ENCODE measurements around the gene DEUP1. TPM values are rescaled to one million over a fixed set of nuclear protein-coding genes. Genes with fewer than 3 reads are reported as not detected.

DEUP1 gene
- total and polyA plus RNA-seq, 9 of the 15 experiments (the other 6 are each of a cell fraction or from before 2014, with no cell fraction given) = 1.4 to 10.9 (median 9.3) TPM

- CTCF ChIA-PET (ENCODE audit: low intra/inter-chr PET ratio) = no interaction called here
- H3K4me2 ChIP-seq (ENCODE audit: insufficient read depth, low read length) = no peak overlapping the region
- TF ChIP-seq PCBP2 (IDR thresholded peaks at IDR 0.05; ENCODE audit: low read depth, low read length, poor library complexity, severe bottlenecking) = no peak
- TF ChIP-seq POLR3A (IDR thresholded peaks at IDR 0.05; ENCODE audit: borderline replicate concordance, extremely low read depth, insufficient read depth, insufficient read length) = no peak
- TF ChIP-seq SAFB (IDR thresholded peaks at IDR 0.05; ENCODE audit: borderline replicate concordance, low read depth, low read length) = no peak
- TF ChIP-seq U2AF1 (optimal IDR thresholded peaks at IDR 0.05; ENCODE audit: low read depth, low read length) = no peak
- H3K4me3 ChIP-seq = no peak overlapping the region
- intact Hi-C loops (cut with micrococcal nuclease) = no loop called here
- no peaks in the 10 kb centered on the region for H3K4me1 ChIP-seq (replicated peaks in 1 of 2; ENCODE audit: control insufficient read depth in 2 of 2, insufficient read depth in 2 of 2, low read length in 2 of 2)
- H3K9me3 ChIP-seq (replicated peaks; ENCODE audit: control insufficient read depth, insufficient read depth, low read depth, low read length) = no peaks in the 10 kb centered on the region
- ATAC-seq (no peak), FAIRE-seq (no peak), DNase-seq (ENCODE audit: extremely low read depth in 1 of 4, low spot score in 3 of 4) (no peak)
- peaks cover 0 to 5% of the 10 kb centered on the region in 2 experiments; a peak in 1 of 5 replicates for H3K27me3 ChIP-seq (ENCODE audit: control insufficient read depth in 2 of 2, insufficient read depth in 2 of 2, low read length in 2 of 2)
- WGBS (ENCODE audit: insufficient coverage, low coverage, missing lambda C conversion rate) = 29% methylated on average over 6 of the region's 6 CpGs
- H3K27ac ChIP-seq (ENCODE audit: extremely low read depth, low read depth, low read length) = no peak overlapping the region
- H3K79me2 ChIP-seq (ENCODE audit: control insufficient read depth, insufficient read depth, low read length) = no peaks in the 10 kb centered on the region
- in situ Hi-C loops (cut with MboI) = no loop called here
- H3K9ac ChIP-seq (ENCODE audit: insufficient read depth in 1 of 2, low read depth in 2 of 2, low read length in 2 of 2) = no peak overlapping the region
- BruUV-seq (replicated peaks) = no TSS peak
- POLR2A ChIA-PET = no interaction called here
- H2AFZ ChIP-seq (ENCODE audit: low read depth, low read length) = no peak overlapping the region
- 0 out of 2 replicates have a peak, but pooled peaks cover 2% of the 10 kb centered on the region for H4K20me1 ChIP-seq (replicated peaks; ENCODE audit: control insufficient read depth, insufficient read depth, low read length)
- no peaks in the 10 kb centered on the region for H3K9me1 ChIP-seq (ENCODE audit: control insufficient read depth, insufficient read depth, low read length)
- H3K36me3 ChIP-seq (ENCODE audit: control insufficient read depth, insufficient read depth, low read length) = no peaks in the 10 kb centered on the region
These were observed 149.7 kb downstream of the DEUP1 start for GRCh38 chr11:93480256-93480655.

- in situ Hi-C loops (cut with MboI) = no loop called here
- TF ChIP-seq CHD4 (IDR thresholded peaks at IDR 0.05; ENCODE audit: insufficient read depth, insufficient replicate concordance, low read depth, low read length, poor library complexity, severe bottlenecking) (no peak), EWSR1 (IDR thresholded peaks at IDR 0.05; ENCODE audit: borderline replicate concordance, low read depth, partially characterized antibody) (no peak), RBM14 (IDR thresholded peaks at IDR 0.05; ENCODE audit: borderline replicate concordance, insufficient read depth, low read depth, low read length) (no peak), BDP1 (IDR thresholded peaks at IDR 0.05; ENCODE audit: insufficient read depth, insufficient read length) (no peak), HES1 (IDR thresholded peaks at IDR 0.05; ENCODE audit: low read depth) (no peak), NBN (IDR thresholded peaks at IDR 0.05; ENCODE audit: low read depth) (no peak), THAP7 (CRISPR knock-in tag; IDR thresholded peaks at IDR 0.05) (no peak), ARHGAP35 (IDR thresholded peaks at IDR 0.05; ENCODE audit: partially characterized antibody) (no peak), HIVEP1 (CRISPR knock-in tag; IDR thresholded peaks at IDR 0.05) (no peak), SMAD2 (IDR thresholded peaks at IDR 0.05; ENCODE audit: low read depth, low read length) (no peak)
These were observed 150.2 kb downstream of the DEUP1 start for GRCh38 chr11:93480756-93481155.

More at GRCh38 chr11:93480756-93481155, 150.2 kb downstream of the DEUP1 start:
- intact Hi-C loops (cut with micrococcal nuclease) = no loop called here
- ATAC-seq = no peak
- CTCF ChIA-PET (ENCODE audit: low intra/inter-chr PET ratio) = no interaction called here
- H3K9me1 ChIP-seq (ENCODE audit: control insufficient read depth, insufficient read depth, low read length) = no peaks in the 10 kb centered on the region
- no peak overlapping the region for H2AFZ ChIP-seq (ENCODE audit: low read depth, low read length)
- H3K27ac ChIP-seq (ENCODE audit: extremely low read depth, low read depth, low read length) = no peak overlapping the region
- whole genome bisulfite sequencing (ENCODE audit: insufficient coverage, low coverage, missing lambda C conversion rate) = 50% methylated on average over 1 of the region's 1 CpG
- no peaks in the 10 kb centered on the region for H3K9me3 ChIP-seq (replicated peaks; ENCODE audit: control insufficient read depth, insufficient read depth, low read depth, low read length)
- H3K4me1 ChIP-seq (replicated peaks in 1 of 2; ENCODE audit: control insufficient read depth in 2 of 2, insufficient read depth in 2 of 2, low read length in 2 of 2) = no peaks in the 10 kb centered on the region
- no peak overlapping the region for H3K4me2 ChIP-seq (ENCODE audit: insufficient read depth, low read length)
- no peak overlapping the region for H3K9ac ChIP-seq (ENCODE audit: insufficient read depth in 1 of 2, low read depth in 2 of 2, low read length in 2 of 2)
- no peak for FAIRE-seq
- POLR2A ChIA-PET = no interaction called here
- no peaks in the 10 kb centered on the region for H3K79me2 ChIP-seq (ENCODE audit: control insufficient read depth, insufficient read depth, low read length)
- BruUV-seq (replicated peaks) = no TSS peak
- no peak for DNase-seq (ENCODE audit: extremely low read depth in 1 of 4, low spot score in 3 of 4)
- no peaks in the 10 kb centered on the region for H3K36me3 ChIP-seq (ENCODE audit: control insufficient read depth, insufficient read depth, low read length)
- peaks cover 0 to 7% of the 10 kb centered on the region in 2 experiments; a peak in 1 of 5 replicates for H3K27me3 ChIP-seq (ENCODE audit: control insufficient read depth in 2 of 2, insufficient read depth in 2 of 2, low read length in 2 of 2)
- H3K4me3 ChIP-seq = no peak overlapping the region
- H4K20me1 ChIP-seq (replicated peaks; ENCODE audit: control insufficient read depth, insufficient read depth, low read length) = 0 out of 2 replicates have a peak, but pooled peaks cover 7% of the 10 kb centered on the region
